ENCODE data around the gene HECTD4.

DNA sequence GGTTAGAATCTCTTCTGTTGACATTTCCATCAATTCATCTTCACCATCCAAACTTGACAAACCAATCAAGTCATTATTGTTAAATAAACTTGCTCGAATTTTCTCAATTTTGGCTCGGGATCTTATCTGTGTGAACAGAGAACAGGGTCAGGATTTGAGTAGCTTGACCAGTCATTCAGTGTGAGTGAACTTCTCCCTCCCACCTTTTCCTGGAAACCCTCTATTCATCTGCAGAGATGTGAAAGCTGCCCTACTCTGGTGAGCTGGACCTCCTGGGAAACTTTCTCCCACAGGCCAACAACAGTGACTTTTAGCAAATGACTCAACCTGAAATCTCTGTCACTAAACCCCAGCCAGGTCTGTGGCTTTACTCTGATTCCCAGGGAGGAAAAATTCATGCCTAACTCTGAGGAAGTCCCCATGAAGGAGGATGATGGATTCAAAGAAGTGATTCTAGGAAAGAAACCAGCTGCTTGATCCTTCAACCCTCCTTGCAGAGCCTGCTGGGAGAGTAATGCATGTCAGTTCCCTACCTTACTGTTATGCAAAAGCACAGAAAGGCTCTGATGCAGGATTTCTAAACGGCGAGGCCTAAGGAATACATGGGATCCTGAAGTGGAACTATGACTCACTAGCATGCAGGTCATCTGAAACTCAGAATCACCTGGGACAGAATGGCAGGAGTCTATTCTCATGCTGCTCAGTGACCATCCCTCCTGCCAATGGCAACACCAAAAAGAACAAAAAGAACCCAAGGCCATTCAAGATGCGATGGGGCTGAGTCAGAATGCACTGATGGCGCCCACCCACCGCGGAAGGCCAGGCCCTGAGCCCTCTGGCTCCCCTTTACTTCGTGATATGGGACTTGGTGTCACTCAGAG, 198.8 kb downstream of the HECTD4 start:
- TF ChIP-seq POLR2A (IDR thresholded peaks at IDR 0.05; ENCODE audit: low read length) (no peak), GATA1 (IDR thresholded peaks at IDR 0.05; ENCODE audit: low read depth, low read length) (no peak)

All from erythroblast (primary cell).